GM12878 (cell line): ENCODE results near the gene ZNF80. TPM values are rescaled to one million over a fixed set of nuclear protein-coding genes. Genes with fewer than 3 reads are reported as not detected.

ENCODE experiments used
- ATAC-seq: fragments of 200-7000 bp; cut with Tn5 transposase; 3 replicates; pipeline ENCODE4 v1.9.1; 2020; ENCODE audit warnings: mild to moderate bottlenecking, moderate library complexity
- BruUV-seq: library from RNA; stranded (reverse); fragments of 400-500 nt; replicated peaks from 2 replicates; lab custom pipeline; 2021; lab: Mats Ljungman, UMichigan
- CTCF ChIA-PET: fragments of 300-600 bp; sonication (Branson Sonifier 250); formaldehyde crosslinking; extraction: SDS; loops from one replicate; lab custom pipeline; 2021; ENCODE audit warnings: inconsistent platforms; lab: Yijun Ruan, JAX
- POLR2A ChIA-PET: fragments of 350-600 bp; formaldehyde crosslinking; extraction: SDS; loops from one replicate; lab custom pipeline; 2021; ENCODE audit warnings: inconsistent platforms; lab: Charles Lee
- RAD21 ChIA-PET: fragments of 300-600 bp; sonication (Branson Sonifier 250); formaldehyde crosslinking; loops from one replicate; lab custom pipeline; 2023; ENCODE audit warnings: antibody characterized with exemption; ENCODE audit not compliant: unreplicated experiment; lab: Charles Lee
- SMC1A ChIA-PET: fragments of 300-600 bp; sonication (Branson Sonifier 250); formaldehyde crosslinking; loops from one replicate; lab custom pipeline; 2023; ENCODE audit not compliant: unreplicated experiment, uncharacterized antibody; lab: Charles Lee
- DNase-seq: peaks from one replicate; pipeline ENCODE4 v3.0.0-alpha.2; 2011; ENCODE audit warnings: low read depth, low spot score
- FAIRE-seq: peaks from 3 replicates; lab custom pipeline; 2011; peaks lifted over from hg19 to GRCh38; lab: Jason Lieb, UNC
- H2AFZ ChIP-seq: 2 replicates; pipeline ENCODE4 v1.6.0; 2011; ENCODE audit warnings: low read depth, low read length, control low read depth; ENCODE audit not compliant: control insufficient read depth
- H3K27ac ChIP-seq: 2 replicates; pipeline ENCODE4 v1.5.1; 2011; ENCODE audit warnings: control low read depth; ENCODE audit not compliant: control insufficient read depth, insufficient read depth
- H3K27me3 ChIP-seq, 2 experiments: replicated peaks in 1 of 2; 2 replicates each; pipeline versions ENCODE4 v1.6.0 to v1.6.1; 2011; ENCODE audit warnings: low read length in 1 of 2; ENCODE audit not compliant: control insufficient read depth in 2 of 2, insufficient read depth in 2 of 2
- H3K36me3 ChIP-seq, 2 experiments: 2 replicates each; pipeline ENCODE4 v1.5.1; 2011; ENCODE audit warnings: low read length in 1 of 2; ENCODE audit not compliant: control insufficient read depth in 2 of 2, insufficient read depth in 2 of 2
- H3K4me1 ChIP-seq: 2 replicates; pipeline ENCODE4 v1.6.1; 2011; ENCODE audit warnings: mild to moderate bottlenecking, low read length, moderate library complexity, mixed read lengths; ENCODE audit not compliant: control insufficient read depth, insufficient read depth
- H3K4me2 ChIP-seq: 2 replicates; pipeline ENCODE4 v1.6.0; 2011; ENCODE audit warnings: control low read depth; ENCODE audit not compliant: control insufficient read depth, insufficient read depth
- H3K4me3 ChIP-seq: fragments of 200-600 bp; sonication (generic); 2 replicates; pipeline ENCODE4 v1.5.1; 2016
- H3K79me2 ChIP-seq: 2 replicates; pipeline ENCODE4 v1.6.0; 2011; ENCODE audit warnings: low read length; ENCODE audit not compliant: control insufficient read depth, insufficient read depth
- H3K9ac ChIP-seq: 2 replicates; pipeline ENCODE4 v1.8.0; 2011; ENCODE audit warnings: low read length, control low read depth, mixed read lengths; ENCODE audit not compliant: control insufficient read depth, insufficient read depth
- H3K9me3 ChIP-seq: replicated peaks from 3 replicates; pipeline ENCODE4 v1.5.1; 2011; ENCODE audit warnings: mild to moderate bottlenecking, low read length; ENCODE audit not compliant: control insufficient read depth, insufficient read depth
- H4K20me1 ChIP-seq: 2 replicates; pipeline ENCODE4 v1.6.0; 2011; ENCODE audit not compliant: control insufficient read depth, insufficient read depth
- HDAC2 ChIP-seq: fragments of 200-600 bp; sonication (generic); IDR thresholded peaks from 2 replicates; pipeline ENCODE4 v1.6.1; 2017
- IKZF1 ChIP-seq: fragments of 450-650 bp; conservative IDR thresholded peaks from 2 replicates; pipeline ENCODE4 v1.6.1; 2017; ENCODE audit warnings: antibody characterized with exemption, mild to moderate bottlenecking
- POLR2AphosphoS2 ChIP-seq: IDR thresholded peaks from 2 replicates; pipeline ENCODE4 v1.6.1; 2011; ENCODE audit warnings: low read depth, mild to moderate bottlenecking, low read length, improper control_type of control experiment, moderate library complexity
- RFX5 ChIP-seq: IDR thresholded peaks from 2 replicates; pipeline ENCODE4 v1.6.1; 2011; ENCODE audit warnings: low read depth, low read length, improper control_type of control experiment
- STAT1 ChIP-seq: fragments of 450-650 bp; conservative IDR thresholded peaks from 2 replicates; pipeline ENCODE4 v1.6.1; 2014; ENCODE audit warnings: antibody characterized with exemption, mild to moderate bottlenecking
- TBL1XR1 ChIP-seq: IDR thresholded peaks from 2 replicates; pipeline ENCODE4 v1.6.1; 2012; ENCODE audit warnings: low read depth, low read length, improper control_type of control experiment
- YY1 ChIP-seq: IDR thresholded peaks from 2 replicates; pipeline ENCODE4 v1.6.1; 2011; ENCODE audit warnings: low read depth, mild to moderate bottlenecking, low read length
- WGBS: methylation state at CpG from one replicate; pipeline ENCODE4 v1.1.6; 2016; ENCODE audit warnings: low lambda C conversion rate; ENCODE audit not compliant: insufficient replicate concordance, insufficient coverage; ENCODE audit errors: missing lambda C conversion rate; 5-methylcytosine and 5-hydroxymethylcytosine counted together
- in situ Hi-C: fragments of 300-500 bp; cut with MboI; formaldehyde crosslinking; loops from 9 replicates; pipeline ENCODE4 v1.14.3; 2018; ENCODE audit warnings: mixed read lengths
- intact Hi-C: fragments of 100-400 bp; cut with micrococcal nuclease; formaldehyde crosslinking; loops from one replicate; pipeline ENCODE4 v1.14.2; 2022; ENCODE audit not compliant: unreplicated experiment
- polyA plus RNA-seq, 11 experiments: library from polyadenylated mRNA; depleted of rRNA in 4 of 11; unstranded in 6 of 11; stranded (reverse) in 5 of 11; fragments of >200 nt; fragmentation: Nextera tagmentation in 4 of 11; fragmentation: Illumina TruSeq in 1 of 11; extraction: Ambion mirVana in 4 of 11; extraction: Trizol in 1 of 11; gene quantifications; 1 replicate in 1 of 11; 2 replicates in 10 of 11; pipeline versions ENCODE4 v1.2.1 to v1.2.3, GENCODE V29; 2011 to 2016; ENCODE audit warnings: inconsistent platforms in 2 of 11, missing spikeins in 2 of 11, low read depth in 1 of 11
- total RNA-seq, 4 experiments: library from RNA; depleted of rRNA in 3 of 4; stranded (reverse); fragments of >200 nt in 3 of 4; fragmentation: Illumina TruSeq in 1 of 4; extraction: Trizol in 1 of 4; gene quantifications; 2 replicates each; pipeline versions ENCODE4 v1.2.1 to v1.2.3, GENCODE V29; 2013 to 2021
- TF ChIP-seq, protein P1 (sequence below): fragments of 450-650 bp; IDR thresholded peaks from 2 replicates; pipeline ENCODE4 v1.6.1; 2016; ENCODE audit warnings: mild to moderate bottlenecking
- TF ChIP-seq, protein P2 (sequence below): fragments of 450-650 bp; IDR thresholded peaks from 2 replicates; pipeline ENCODE4 v1.6.1; 2017; ENCODE audit warnings: antibody characterized with exemption, mild to moderate bottlenecking, moderate library complexity
- TF ChIP-seq, protein P3 (sequence below): fragments of 450-650 bp; IDR thresholded peaks from 2 replicates; pipeline ENCODE4 v1.6.1; 2014; ENCODE audit warnings: mild to moderate bottlenecking
- TF ChIP-seq, protein P4 (sequence below): IDR thresholded peaks from 2 replicates; pipeline ENCODE4 v1.6.1; 2012; ENCODE audit warnings: low read depth, low read length, improper control_type of control experiment

The ZNF80 gene
- total and polyA plus RNA-seq, 10 of the 15 experiments (the other 5 are each of a cell fraction or from before 2014, with no cell fraction given), result not detected

DNA sequence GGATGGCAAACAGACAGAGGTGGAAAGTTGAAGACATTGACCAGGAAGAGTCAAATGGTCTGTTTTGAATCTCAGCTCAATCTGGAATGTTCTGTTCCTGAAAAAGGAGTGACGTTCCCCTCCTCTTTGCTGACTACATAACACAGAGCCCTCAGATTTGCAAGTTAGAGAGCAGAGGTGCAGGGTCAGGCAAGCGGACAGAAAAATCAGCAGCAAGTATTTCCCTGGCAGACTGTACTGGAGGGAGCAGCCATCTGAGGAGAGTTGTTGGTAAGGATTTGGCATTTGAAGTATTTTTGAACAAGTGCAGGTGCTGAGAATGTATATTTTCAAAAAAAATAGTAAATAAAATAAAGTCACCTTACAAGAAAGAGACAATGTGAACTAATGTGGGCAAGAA, 17.6 kb downstream of the ZNF80 start:
- TF ChIP-seq, protein P1, sequence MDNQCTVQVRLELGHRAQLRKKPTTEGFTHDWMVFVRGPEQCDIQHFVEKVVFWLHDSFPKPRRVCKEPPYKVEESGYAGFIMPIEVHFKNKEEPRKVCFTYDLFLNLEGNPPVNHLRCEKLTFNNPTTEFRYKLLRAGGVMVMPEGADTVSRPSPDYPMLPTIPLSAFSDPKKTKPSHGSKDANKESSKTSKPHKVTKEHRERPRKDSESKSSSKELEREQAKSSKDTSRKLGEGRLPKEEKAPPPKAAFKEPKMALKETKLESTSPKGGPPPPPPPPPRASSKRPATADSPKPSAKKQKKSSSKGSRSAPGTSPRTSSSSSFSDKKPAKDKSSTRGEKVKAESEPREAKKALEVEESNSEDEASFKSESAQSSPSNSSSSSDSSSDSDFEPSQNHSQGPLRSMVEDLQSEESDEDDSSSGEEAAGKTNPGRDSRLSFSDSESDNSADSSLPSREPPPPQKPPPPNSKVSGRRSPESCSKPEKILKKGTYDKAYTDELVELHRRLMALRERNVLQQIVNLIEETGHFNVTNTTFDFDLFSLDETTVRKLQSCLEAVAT, result no peak
- TF ChIP-seq RFX5 (no peak), STAT1 (no peak), HDAC2 (no peak), TBL1XR1 (no peak)
- intact Hi-C loops (loop anchor here (10.0 kb wide), 1 partner anchor 475 kb away; the partner anchor contains the start of genes ATP6V1A and NAA50), in situ Hi-C loops (no loop called here)
- Histone ChIP-seq H3K9me3 (peaks cover 4% of the 10 kb centered on the region), H3K79me2 (no peaks in the 10 kb centered on the region), H3K27ac (no peak overlapping the region), H3K4me3 (no peak overlapping the region), H2AFZ (no peak overlapping the region), H4K20me1 (no peaks in the 10 kb centered on the region), H3K27me3 (no peaks in the 10 kb centered on the region), H3K36me3 (no peaks in the 10 kb centered on the region), H3K4me1 (peaks cover 13% of the 10 kb centered on the region), H3K4me2 (no peak overlapping the region), H3K9ac (no peak overlapping the region)
- FAIRE-seq (no peak), ATAC-seq (no peak), DNase-seq (no peak)
- no TSS peak for BruUV-seq
- ChIA-PET POLR2A (no interaction called here), SMC1A (no interaction called here), RAD21 (no interaction called here), CTCF (no interaction called here)
- 88% methylated on average over 2 of the region's 2 CpGs for WGBS

DNA sequence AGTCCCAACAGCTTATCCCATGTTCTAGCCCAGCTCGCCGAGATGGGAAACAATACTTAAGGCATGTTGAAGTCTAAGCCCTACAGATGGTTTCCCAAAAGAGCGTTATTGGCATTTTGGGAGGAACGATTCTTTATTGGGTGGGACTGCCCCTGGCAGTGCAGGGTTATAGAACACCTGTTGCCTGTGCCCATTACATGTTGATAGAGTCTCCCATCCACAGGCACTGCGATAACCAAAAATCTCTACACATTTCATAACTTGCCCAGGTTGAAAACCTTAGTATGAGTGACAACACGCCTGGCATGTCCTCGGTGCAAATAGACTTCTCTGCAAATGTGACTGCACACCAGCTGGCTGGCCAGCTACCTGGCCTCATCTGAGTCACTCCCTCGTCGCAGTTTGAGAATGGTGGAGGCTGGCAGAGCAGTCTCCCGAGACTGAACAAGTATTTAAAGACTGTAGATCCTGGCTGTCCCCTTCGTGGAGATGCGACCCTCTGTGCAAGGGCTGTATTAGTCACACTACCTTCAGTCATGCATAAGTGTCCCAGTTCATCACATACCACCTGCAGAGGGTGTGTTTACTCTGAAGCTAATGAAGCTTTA, 18.7 kb downstream of the ZNF80 start:
- CTCF ChIA-PET, result interaction anchor here (0.8 to 1.4 kb wide), 2 partner anchors 9 to 72 kb away, joined by 3 to 7 read pairs; no protein-coding TSS in a partner anchor
- RAD21 ChIA-PET, result no interaction called here
- Histone ChIP-seq H3K79me2 (no peaks in the 10 kb centered on the region), H3K27ac (no peak overlapping the region), H2AFZ (no peak overlapping the region), H3K4me1 (peaks cover 18% of the 10 kb centered on the region), H3K9me3 (no peaks in the 10 kb centered on the region), H3K4me2 (no peak overlapping the region), H3K9ac (no peak overlapping the region), H4K20me1 (no peaks in the 10 kb centered on the region), H3K4me3 (no peak overlapping the region), H3K36me3 (no peaks in the 10 kb centered on the region), H3K27me3 (no peaks in the 10 kb centered on the region)
- DNase-seq, result no peak
- no peak for ATAC-seq
- FAIRE-seq, result no peak
- BruUV-seq, result no TSS peak
- in situ Hi-C loops (no loop called here), intact Hi-C loops (loop anchor here (10.0 kb wide), 1 partner anchor 474 kb away; the partner anchor contains the start of genes ATP6V1A and NAA50)
- SMC1A ChIA-PET, result interaction anchor here (0.5 to 1.3 kb wide), 2 partner anchors 154 to 482 kb away, joined by 3 read pairs; no protein-coding TSS in a partner anchor
- POLR2A ChIA-PET, result no interaction called here
- WGBS, result 29% methylated on average over 12 of the region's 12 CpGs
- no peak for TF ChIP-seq POLR2AphosphoS2
- no peak for TF ChIP-seq YY1
- TF ChIP-seq, protein P2, sequence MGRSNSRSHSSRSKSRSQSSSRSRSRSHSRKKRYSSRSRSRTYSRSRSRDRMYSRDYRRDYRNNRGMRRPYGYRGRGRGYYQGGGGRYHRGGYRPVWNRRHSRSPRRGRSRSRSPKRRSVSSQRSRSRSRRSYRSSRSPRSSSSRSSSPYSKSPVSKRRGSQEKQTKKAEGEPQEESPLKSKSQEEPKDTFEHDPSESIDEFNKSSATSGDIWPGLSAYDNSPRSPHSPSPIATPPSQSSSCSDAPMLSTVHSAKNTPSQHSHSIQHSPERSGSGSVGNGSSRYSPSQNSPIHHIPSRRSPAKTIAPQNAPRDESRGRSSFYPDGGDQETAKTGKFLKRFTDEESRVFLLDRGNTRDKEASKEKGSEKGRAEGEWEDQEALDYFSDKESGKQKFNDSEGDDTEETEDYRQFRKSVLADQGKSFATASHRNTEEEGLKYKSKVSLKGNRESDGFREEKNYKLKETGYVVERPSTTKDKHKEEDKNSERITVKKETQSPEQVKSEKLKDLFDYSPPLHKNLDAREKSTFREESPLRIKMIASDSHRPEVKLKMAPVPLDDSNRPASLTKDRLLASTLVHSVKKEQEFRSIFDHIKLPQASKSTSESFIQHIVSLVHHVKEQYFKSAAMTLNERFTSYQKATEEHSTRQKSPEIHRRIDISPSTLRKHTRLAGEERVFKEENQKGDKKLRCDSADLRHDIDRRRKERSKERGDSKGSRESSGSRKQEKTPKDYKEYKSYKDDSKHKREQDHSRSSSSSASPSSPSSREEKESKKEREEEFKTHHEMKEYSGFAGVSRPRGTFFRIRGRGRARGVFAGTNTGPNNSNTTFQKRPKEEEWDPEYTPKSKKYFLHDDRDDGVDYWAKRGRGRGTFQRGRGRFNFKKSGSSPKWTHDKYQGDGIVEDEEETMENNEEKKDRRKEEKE, result no peak
- TF ChIP-seq, protein P3, sequence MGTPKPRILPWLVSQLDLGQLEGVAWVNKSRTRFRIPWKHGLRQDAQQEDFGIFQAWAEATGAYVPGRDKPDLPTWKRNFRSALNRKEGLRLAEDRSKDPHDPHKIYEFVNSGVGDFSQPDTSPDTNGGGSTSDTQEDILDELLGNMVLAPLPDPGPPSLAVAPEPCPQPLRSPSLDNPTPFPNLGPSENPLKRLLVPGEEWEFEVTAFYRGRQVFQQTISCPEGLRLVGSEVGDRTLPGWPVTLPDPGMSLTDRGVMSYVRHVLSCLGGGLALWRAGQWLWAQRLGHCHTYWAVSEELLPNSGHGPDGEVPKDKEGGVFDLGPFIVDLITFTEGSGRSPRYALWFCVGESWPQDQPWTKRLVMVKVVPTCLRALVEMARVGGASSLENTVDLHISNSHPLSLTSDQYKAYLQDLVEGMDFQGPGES, result no peak
- TF ChIP-seq, protein P4, sequence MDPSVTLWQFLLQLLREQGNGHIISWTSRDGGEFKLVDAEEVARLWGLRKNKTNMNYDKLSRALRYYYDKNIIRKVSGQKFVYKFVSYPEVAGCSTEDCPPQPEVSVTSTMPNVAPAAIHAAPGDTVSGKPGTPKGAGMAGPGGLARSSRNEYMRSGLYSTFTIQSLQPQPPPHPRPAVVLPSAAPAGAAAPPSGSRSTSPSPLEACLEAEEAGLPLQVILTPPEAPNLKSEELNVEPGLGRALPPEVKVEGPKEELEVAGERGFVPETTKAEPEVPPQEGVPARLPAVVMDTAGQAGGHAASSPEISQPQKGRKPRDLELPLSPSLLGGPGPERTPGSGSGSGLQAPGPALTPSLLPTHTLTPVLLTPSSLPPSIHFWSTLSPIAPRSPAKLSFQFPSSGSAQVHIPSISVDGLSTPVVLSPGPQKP, result no peak
- no peak for TF ChIP-seq IKZF1
